ENCODE data around the gene CATSPERD. TPM values are rescaled to one million over a fixed set of nuclear protein-coding genes. Genes with fewer than 3 reads are reported as not detected.

The CATSPERD gene
- total RNA-seq, 4 donors from 2014 or later, result not detected

- TF ChIP-seq CTCF (IDR thresholded peaks at IDR 0.05 in 4 of 5, conservative IDR thresholded peaks at IDR 0.05 in 1 of 5), result peak in 1 of 5 experiments; percentile 16
- TF ChIP-seq POLR2A (IDR thresholded peaks at IDR 0.05), result peak; percentile 70 to 79
- in situ Hi-C loops (cut with MboI; ENCODE audit: low sequenced_read_pairs in 4 of 4) (loop anchor here in 1 of 4 donors (10.0 kb wide), 1 partner anchor 56 kb away; the partner anchor contains the start of genes SAFB and SAFB2), intact Hi-C loops (cut with DNase I; ENCODE audit: low total_unique reads) (loop anchor here (1.0 kb wide), 2 partner anchors 40 to 57 kb away; partner anchors contain the start of genes CATSPERD, LONP1 and SAFB)
- ATAC-seq (peak; percentile 92 to 93), DNase-seq (peak; percentile 98 to 99)
- H3K9me3 ChIP-seq, result no peaks in the 10 kb centered on the region
- peak within 1 kb of the TSS; percentile 72 to 93 (median 81) for H3K4me3 ChIP-seq
- no peaks in the 10 kb centered on the region for H3K27me3 ChIP-seq
- peak within 1 kb of the TSS; percentile 92 to 96 (median 94) for H3K27ac ChIP-seq
- H3K36me3 ChIP-seq, result peaks cover 0 to 9% of the 10 kb centered on the region in 2 donors
- H3K4me1 ChIP-seq, result peaks cover 17 to 22% of the 10 kb centered on the region in 2 donors
These were observed 39.7 kb upstream of the CATSPERD start, which contains the start of the genes HSD11B1L and MICOS13 for GRCh38 chr19:5680437-5681368. Gene HSD11B1L (plus strand): TSS chr19:5681027. CDS start chr19:5684833, 3,806 bp downstream. Gene MICOS13 (minus strand): TSS chr19:5680516. CDS start chr19:5680486, 30 bp downstream.

GRCh38 chr19:5681391-5682106, 38.9 kb upstream of the CATSPERD start:
- Histone ChIP-seq H3K27ac (peak overlapping the region in 3 of 4 donors; percentile 92 to 96 (median 93)), H3K27me3 (no peaks in the 10 kb centered on the region), H3K4me3 (peak overlapping the region; percentile 72 to 93 (median 76)), H3K9me3 (no peaks in the 10 kb centered on the region), H3K4me1 (peaks cover 15 to 18% of the 10 kb centered on the region in 2 donors), H3K36me3 (peaks cover 0 to 9% of the 10 kb centered on the region in 2 donors)
- intact Hi-C loops (cut with DNase I; ENCODE audit: low total_unique reads), result no loop called here
- DNase-seq, result no peak
- TF ChIP-seq POLR2A (IDR thresholded peaks at IDR 0.05) (no peak), CTCF (IDR thresholded peaks at IDR 0.05 in 4 of 5, conservative IDR thresholded peaks at IDR 0.05 in 1 of 5) (no peak)
- ATAC-seq, result no peak
- in situ Hi-C loops (cut with MboI; ENCODE audit: low sequenced_read_pairs in 4 of 4), result loop anchor here in 1 of 4 donors (10.0 kb wide), 1 partner anchor 57 kb away; the partner anchor contains the start of genes SAFB and SAFB2

GRCh38 chr19:5682107-5682482, 38.3 kb upstream of the CATSPERD start:
- Histone ChIP-seq H3K36me3 (peaks cover 0 to 9% of the 10 kb centered on the region in 2 donors), H3K4me3 (no peak overlapping the region), H3K9me3 (no peaks in the 10 kb centered on the region), H3K27ac (no peak overlapping the region), H3K27me3 (no peaks in the 10 kb centered on the region), H3K4me1 (peaks cover 14 to 17% of the 10 kb centered on the region in 2 donors)
- in situ Hi-C loops (cut with MboI; ENCODE audit: low sequenced_read_pairs in 4 of 4) (loop anchor here in 1 of 4 donors (10.0 kb wide), 1 partner anchor 57 kb away; the partner anchor contains the start of genes SAFB and SAFB2), intact Hi-C loops (cut with DNase I; ENCODE audit: low total_unique reads) (no loop called here)
- TF ChIP-seq CTCF (IDR thresholded peaks at IDR 0.05 in 4 of 5, conservative IDR thresholded peaks at IDR 0.05 in 1 of 5), result no peak
- no peak for TF ChIP-seq POLR2A (IDR thresholded peaks at IDR 0.05)
- DNase-seq, result no peak
- ATAC-seq, result no peak

GRCh38 chr19:5683177-5683886, 37.1 kb upstream of the CATSPERD start:
- in situ Hi-C loops (cut with MboI; ENCODE audit: low sequenced_read_pairs in 4 of 4), result loop anchor here in 1 of 4 donors (10.0 kb wide), 1 partner anchor 59 kb away; the partner anchor contains the start of genes SAFB and SAFB2

More at GRCh38 chr19:5683177-5683886, 37.1 kb upstream of the CATSPERD start:
- no peak for TF ChIP-seq CTCF (IDR thresholded peaks at IDR 0.05 in 4 of 5, conservative IDR thresholded peaks at IDR 0.05 in 1 of 5)
- no peak for TF ChIP-seq POLR2A (IDR thresholded peaks at IDR 0.05)
- intact Hi-C loops (cut with DNase I; ENCODE audit: low total_unique reads), result no loop called here
- peaks cover 14 to 20% of the 10 kb centered on the region in 2 donors for H3K4me1 ChIP-seq
- no peaks in the 10 kb centered on the region for H3K27me3 ChIP-seq
- no peak overlapping the region for H3K4me3 ChIP-seq
- DNase-seq (no peak), ATAC-seq (no peak)
- H3K9me3 ChIP-seq, result no peaks in the 10 kb centered on the region
- H3K27ac ChIP-seq, result no peak overlapping the region
- H3K36me3 ChIP-seq, result peaks cover 0 to 4% of the 10 kb centered on the region in 2 donors
